Measurements from ENCODE around the gene DDN.

DNA sequence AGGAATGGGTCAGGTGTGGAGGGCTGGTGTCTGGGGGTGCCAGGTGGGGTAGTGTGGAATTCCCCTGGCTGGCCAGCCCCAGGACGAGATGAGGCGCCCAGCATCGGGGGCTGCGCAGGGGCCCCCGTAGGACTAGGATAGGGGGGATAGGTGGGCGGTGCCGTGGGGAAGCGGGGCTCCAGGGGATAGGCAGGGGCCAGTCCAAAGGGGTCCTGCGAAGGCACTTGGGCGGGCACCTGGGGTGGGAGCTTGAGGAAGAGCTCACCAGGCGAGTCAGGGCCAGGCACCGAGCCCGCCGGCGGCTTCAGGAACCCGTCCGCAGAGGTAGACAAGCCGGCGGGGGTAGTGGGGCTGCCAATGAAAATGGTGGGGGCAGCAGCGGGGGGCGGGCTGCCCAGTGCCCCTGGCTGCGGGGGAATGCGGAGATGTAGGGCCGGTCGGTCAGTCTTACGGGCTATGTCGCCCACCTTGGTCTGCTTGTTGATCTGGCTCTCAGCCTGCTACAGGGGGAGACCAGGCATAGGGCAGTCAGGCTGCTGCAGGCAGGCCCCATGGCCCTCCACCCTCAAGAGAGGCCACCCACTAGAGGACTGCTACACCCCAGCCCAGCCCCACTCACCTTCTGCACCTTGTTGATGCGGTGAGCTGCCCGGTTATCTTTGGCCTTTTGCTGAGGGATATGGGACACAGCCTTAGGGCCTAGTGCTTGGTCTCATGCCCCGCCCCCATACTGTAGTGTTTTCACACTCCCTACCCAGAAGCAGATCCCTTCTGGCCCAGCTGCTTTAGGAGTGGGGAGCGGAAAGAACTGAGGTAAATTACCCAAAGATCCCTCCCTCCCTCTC is 42.1 kb upstream of the DDN start:
- no peak for TF ChIP-seq EZH2 (IDR thresholded peaks at IDR 0.05; ENCODE audit: borderline replicate concordance, insufficient read depth, low read depth, low read length, poor library complexity, severe bottlenecking)
- no peak for TF ChIP-seq CTCF (IDR thresholded peaks at IDR 0.05)

Data from B cell (primary cell).